ENCODE measurements around the gene PER2.
A peak's percentile ranks its signal among the peaks of the same experiment; 100 is the strongest.
"Not testable (repeated sequence)": the region's sequence is repeated elsewhere in the genome, so short reads cannot be mapped to it uniquely, and the experiment has no call there.

PER2 gene

DNA sequence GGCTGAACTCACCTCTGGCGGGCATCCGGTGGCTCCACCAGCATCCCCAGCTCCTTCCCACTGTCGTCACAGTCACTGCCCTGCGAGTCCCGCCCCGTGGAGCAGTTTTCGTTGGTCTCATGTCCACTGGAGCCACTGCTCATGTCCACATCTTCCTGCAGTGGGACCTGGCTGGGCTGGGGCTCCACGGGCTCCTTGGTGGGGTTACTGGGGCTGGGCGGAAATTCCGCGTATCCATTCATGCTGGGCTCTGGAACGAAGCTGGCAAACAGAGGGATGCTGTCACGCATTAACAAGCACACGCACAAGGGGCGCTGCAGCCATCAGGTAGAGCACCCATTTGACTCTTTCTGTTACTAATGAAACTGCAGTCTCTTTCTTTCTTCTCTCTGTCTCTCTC is 10.7 kb downstream of the PER2 start:
- peak; percentile 48 for DNase-seq (ENCODE audit: extremely low spot score)
- ChIA-PET CTCF (interaction anchor here (1.3 kb wide), 1 partner anchor 13 kb away, joined by 5 read pairs; no protein-coding TSS in a partner anchor), POLR2A (no interaction called here)
- TF ChIP-seq FOXA1 (IDR thresholded peaks at IDR 0.05) (no peak), HDGF (IDR thresholded peaks at IDR 0.05; ENCODE audit: borderline replicate concordance) (no peak), TARDBP (IDR thresholded peaks at IDR 0.05) (no peak), ARNT (IDR thresholded peaks at IDR 0.05) (no peak)

DNA sequence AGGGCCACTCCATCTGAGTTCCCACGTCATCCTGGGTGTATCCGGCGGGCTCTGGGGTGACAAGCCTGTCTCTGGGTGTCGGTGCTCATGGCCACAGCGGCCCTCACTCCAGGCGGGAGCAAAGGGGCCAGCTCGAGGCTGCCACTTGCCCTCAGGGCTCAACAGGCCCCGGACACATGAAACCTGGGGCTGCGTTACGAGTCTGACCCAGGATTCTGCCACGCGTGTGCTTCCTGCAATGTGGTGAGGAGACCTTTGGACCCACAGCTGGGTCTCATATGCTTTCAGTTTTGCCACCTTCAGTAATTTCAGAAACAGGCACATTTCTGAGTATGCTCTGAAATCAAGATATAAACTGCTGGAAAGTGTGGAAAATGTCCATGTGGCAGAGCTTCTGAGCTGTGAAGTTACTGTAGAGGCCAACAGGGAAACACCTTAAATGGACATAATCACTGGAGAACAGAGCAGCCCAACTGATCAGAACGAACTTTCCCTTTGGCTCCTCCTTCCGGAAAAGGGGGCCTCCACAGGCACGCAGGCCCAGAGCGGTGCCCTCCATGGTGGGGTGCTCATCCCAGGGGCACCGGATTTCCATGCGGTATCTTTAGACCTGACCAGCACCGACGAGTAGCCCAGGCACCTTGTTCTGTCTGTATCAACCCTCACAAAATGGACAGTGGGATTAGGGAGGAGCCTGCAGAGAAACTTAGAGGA is 14.1 kb downstream of the PER2 start:
- POLR2A ChIA-PET, result interaction anchor here (0.8 kb wide), 1 partner anchor 40 kb away, joined by 3 read pairs; no protein-coding TSS in a partner anchor
- TF ChIP-seq NFRKB (IDR thresholded peaks at IDR 0.05), result no peak
- no peak for TF ChIP-seq BHLHE40 (IDR thresholded peaks at IDR 0.05; ENCODE audit: borderline replicate concordance)
- TF ChIP-seq HDGF (IDR thresholded peaks at IDR 0.05; ENCODE audit: borderline replicate concordance), result no peak
- TF ChIP-seq FOXA1 (IDR thresholded peaks at IDR 0.05), result no peak
- no peak for TF ChIP-seq FOXK2 (IDR thresholded peaks at IDR 0.05)
- CTCF ChIA-PET, result interaction anchor here (1.5 kb wide), 1 partner anchor 11 kb away, joined by 4 read pairs; no protein-coding TSS in a partner anchor
- no peak for DNase-seq (ENCODE audit: extremely low spot score)

DNA sequence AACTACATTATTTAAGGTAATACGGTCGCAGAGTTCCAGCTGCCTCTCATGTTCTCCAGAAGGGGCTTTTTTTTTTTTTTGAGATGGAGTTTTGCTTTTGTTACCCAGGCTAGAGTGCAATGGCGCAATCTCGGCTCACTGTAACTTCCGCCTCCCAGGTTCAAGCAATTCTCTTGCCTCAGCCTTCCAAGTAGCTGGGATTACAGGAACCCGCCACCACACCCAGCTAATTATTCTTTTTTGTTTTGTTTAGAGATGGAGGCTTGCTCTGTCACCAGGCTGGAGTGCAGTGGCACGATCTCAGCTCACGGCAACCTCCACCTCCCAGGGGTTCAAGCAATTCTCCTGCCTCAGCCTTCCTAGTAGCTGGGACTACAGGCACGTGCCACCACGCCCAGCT is 15.0 kb downstream of the PER2 start:
- POLR2A ChIA-PET, CTCF ChIA-PET: not testable (repeated sequence)

DNA sequence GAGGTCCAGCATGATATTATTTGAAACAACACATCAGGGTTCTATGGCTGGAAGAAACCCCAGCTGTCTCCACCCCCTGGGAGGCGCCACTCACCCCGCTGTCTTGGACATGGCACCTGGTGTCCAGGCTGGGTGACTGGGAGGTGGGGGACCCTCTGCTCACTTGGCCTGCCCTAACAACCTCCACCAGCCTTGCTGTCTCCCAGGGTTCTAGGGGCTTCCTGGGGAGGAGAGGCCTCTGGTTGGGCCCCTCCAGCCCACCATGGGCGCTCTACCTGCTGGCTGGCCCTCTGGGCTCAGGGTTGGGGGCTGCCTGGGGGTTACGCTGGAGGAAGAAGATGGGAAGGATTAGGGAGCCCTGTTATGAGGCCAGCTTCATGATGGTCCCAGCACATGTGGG is 16.3 kb downstream of the PER2 start:
- TF ChIP-seq, protein P1, sequence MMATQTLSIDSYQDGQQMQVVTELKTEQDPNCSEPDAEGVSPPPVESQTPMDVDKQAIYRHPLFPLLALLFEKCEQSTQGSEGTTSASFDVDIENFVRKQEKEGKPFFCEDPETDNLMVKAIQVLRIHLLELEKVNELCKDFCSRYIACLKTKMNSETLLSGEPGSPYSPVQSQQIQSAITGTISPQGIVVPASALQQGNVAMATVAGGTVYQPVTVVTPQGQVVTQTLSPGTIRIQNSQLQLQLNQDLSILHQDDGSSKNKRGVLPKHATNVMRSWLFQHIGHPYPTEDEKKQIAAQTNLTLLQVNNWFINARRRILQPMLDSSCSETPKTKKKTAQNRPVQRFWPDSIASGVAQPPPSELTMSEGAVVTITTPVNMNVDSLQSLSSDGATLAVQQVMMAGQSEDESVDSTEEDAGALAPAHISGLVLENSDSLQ (IDR thresholded peaks at IDR 0.05), result no peak
- TF ChIP-seq ARNT (IDR thresholded peaks at IDR 0.05), result no peak
- no peak for TF ChIP-seq BHLHE40 (IDR thresholded peaks at IDR 0.05; ENCODE audit: borderline replicate concordance)
- no peak for TF ChIP-seq FOXA1 (IDR thresholded peaks at IDR 0.05)
- no peak for TF ChIP-seq FOXK2 (IDR thresholded peaks at IDR 0.05)
- TF ChIP-seq SP1 (IDR thresholded peaks at IDR 0.05), result no peak
- no peak for TF ChIP-seq L3MBTL2 (conservative IDR thresholded peaks at IDR 0.05)
- TF ChIP-seq FOXM1 (IDR thresholded peaks at IDR 0.05; ENCODE audit: borderline replicate concordance), result no peak
- TF ChIP-seq ZNF384 (IDR thresholded peaks at IDR 0.05), result no peak
- no peak for TF ChIP-seq NFRKB (IDR thresholded peaks at IDR 0.05)
- no peak for TF ChIP-seq ELF4 (IDR thresholded peaks at IDR 0.05)
- TF ChIP-seq LEF1 (IDR thresholded peaks at IDR 0.05; ENCODE audit: borderline replicate concordance), result no peak
- no peak for TF ChIP-seq HDGF (IDR thresholded peaks at IDR 0.05; ENCODE audit: borderline replicate concordance)
- TF ChIP-seq CTBP1 (IDR thresholded peaks at IDR 0.05; ENCODE audit: borderline replicate concordance), result no peak
- TF ChIP-seq SUZ12 (IDR thresholded peaks at IDR 0.05), result no peak
- ChIA-PET CTCF (no interaction called here), POLR2A (no interaction called here)
- DNase-seq (ENCODE audit: extremely low spot score), result no peak

More for the DNA sequence above, 15.0 kb downstream of the PER2 start:
- DNase-seq (ENCODE audit: extremely low spot score), result not testable (repeated sequence)

DNA sequence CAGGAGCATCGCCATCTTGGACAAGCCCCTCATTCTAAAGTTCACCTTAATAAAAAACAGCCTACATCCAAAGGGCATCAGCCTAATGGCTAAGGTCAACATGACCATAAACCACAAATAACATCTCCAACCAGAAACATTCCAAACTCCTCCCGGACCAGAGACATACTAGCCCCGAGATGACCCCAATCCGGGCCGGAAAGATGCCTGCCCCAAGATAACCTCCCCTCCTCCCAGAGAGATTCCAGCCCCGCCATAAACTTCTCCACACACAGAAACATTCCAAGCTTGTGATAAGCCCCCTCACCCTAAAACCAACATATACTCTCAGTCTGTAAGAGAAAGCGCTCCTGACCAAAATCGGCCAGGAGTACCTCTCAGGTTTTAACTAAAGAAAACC is 16.7 kb downstream of the PER2 start:
- POLR2A ChIA-PET, result not testable (repeated sequence)

DNA sequence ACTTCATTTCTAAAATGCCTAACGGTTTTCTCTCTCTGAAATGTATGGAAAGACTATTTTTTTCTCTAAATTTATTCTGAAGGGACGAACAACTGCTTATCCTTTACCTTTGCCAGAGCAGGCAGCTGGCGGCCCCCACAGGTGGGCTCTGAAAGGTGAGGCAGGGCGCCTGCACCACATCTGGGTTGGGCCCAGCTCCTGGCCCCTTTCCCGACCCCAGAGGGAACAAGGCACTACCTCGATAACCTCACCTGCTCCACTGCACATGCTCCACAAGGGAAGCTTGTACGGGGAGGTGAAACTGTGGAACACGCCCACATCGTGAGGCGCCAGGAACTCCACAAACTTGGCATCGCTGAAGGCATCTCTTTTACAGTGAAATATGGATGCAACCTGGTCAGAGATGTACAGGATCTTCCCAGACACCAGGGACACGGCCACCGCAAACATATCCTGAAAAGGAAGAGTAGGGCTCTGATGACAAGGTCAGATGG is 17.3 kb downstream of the PER2 start:
- ChIA-PET POLR2A (no interaction called here), CTCF (no interaction called here)
- TF ChIP-seq LEF1 (IDR thresholded peaks at IDR 0.05; ENCODE audit: borderline replicate concordance) (no peak), HDGF (IDR thresholded peaks at IDR 0.05; ENCODE audit: borderline replicate concordance) (no peak), CTBP1 (IDR thresholded peaks at IDR 0.05; ENCODE audit: borderline replicate concordance) (no peak), ZNF384 (IDR thresholded peaks at IDR 0.05) (no peak), SUZ12 (IDR thresholded peaks at IDR 0.05) (no peak), ARNT (IDR thresholded peaks at IDR 0.05) (no peak), TARDBP (IDR thresholded peaks at IDR 0.05) (no peak), FOXK2 (IDR thresholded peaks at IDR 0.05) (no peak), FOXM1 (IDR thresholded peaks at IDR 0.05; ENCODE audit: borderline replicate concordance) (no peak), NFRKB (IDR thresholded peaks at IDR 0.05) (no peak), SP1 (IDR thresholded peaks at IDR 0.05) (no peak), ELF4 (IDR thresholded peaks at IDR 0.05) (no peak), FOXA1 (IDR thresholded peaks at IDR 0.05) (no peak), BHLHE40 (IDR thresholded peaks at IDR 0.05; ENCODE audit: borderline replicate concordance) (no peak), L3MBTL2 (conservative IDR thresholded peaks at IDR 0.05) (no peak)
- TF ChIP-seq, protein P1 (IDR thresholded peaks at IDR 0.05), result no peak
- no peak for DNase-seq (ENCODE audit: extremely low spot score)

More for the DNA sequence above, 16.7 kb downstream of the PER2 start:
- DNase-seq (ENCODE audit: extremely low spot score); CTCF ChIA-PET: not testable (repeated sequence)

DNA sequence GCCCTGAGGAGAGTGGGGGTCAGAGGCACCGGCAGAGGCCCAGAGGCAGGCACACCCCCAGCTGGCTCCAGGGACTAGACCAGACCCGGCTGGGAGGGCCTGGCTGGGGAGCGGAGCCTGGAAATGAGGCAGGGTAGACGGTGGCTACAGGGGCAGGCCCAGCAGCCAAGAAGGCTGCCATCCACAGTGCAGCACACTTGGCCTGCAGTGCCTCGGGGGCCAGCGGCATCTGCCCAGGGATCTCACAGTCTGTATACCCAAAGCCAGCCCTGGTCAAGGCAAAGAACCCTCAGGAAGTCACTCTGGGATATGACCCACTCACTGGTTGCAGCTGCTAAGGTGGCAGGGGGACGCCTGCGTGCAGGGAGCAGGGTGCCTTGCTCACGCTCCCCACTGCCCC is 17.8 kb downstream of the PER2 start:
- ChIA-PET CTCF (no interaction called here), POLR2A (no interaction called here)
- no peak for DNase-seq (ENCODE audit: extremely low spot score)
- TF ChIP-seq FOXK2 (IDR thresholded peaks at IDR 0.05) (no peak), SUZ12 (IDR thresholded peaks at IDR 0.05) (no peak), HDGF (IDR thresholded peaks at IDR 0.05; ENCODE audit: borderline replicate concordance) (no peak), LEF1 (IDR thresholded peaks at IDR 0.05; ENCODE audit: borderline replicate concordance) (no peak), ZNF384 (IDR thresholded peaks at IDR 0.05) (no peak), ARNT (IDR thresholded peaks at IDR 0.05) (no peak), TARDBP (IDR thresholded peaks at IDR 0.05) (no peak), L3MBTL2 (conservative IDR thresholded peaks at IDR 0.05) (no peak), FOXA1 (IDR thresholded peaks at IDR 0.05) (no peak), BHLHE40 (IDR thresholded peaks at IDR 0.05; ENCODE audit: borderline replicate concordance) (no peak), FOXM1 (IDR thresholded peaks at IDR 0.05; ENCODE audit: borderline replicate concordance) (no peak), NFRKB (IDR thresholded peaks at IDR 0.05) (no peak), CTBP1 (IDR thresholded peaks at IDR 0.05; ENCODE audit: borderline replicate concordance) (no peak), SP1 (IDR thresholded peaks at IDR 0.05) (no peak), ELF4 (IDR thresholded peaks at IDR 0.05) (no peak)
- TF ChIP-seq, protein P1 (IDR thresholded peaks at IDR 0.05), result no peak

Data from HEK293T (cell line).